ENCODE results near the gene GRIA3. TPM values are rescaled to one million over a fixed set of nuclear protein-coding genes. Genes with fewer than 3 reads are reported as not detected.

Gene GRIA3
- polyA plus RNA-seq, 1 of the 3 experiments (the other 2 are of a cell fraction): 0.15 TPM

GRCh38 chrX:123267220-123267619 lies 83.1 kb downstream of the GRIA3 start:
- POLR2A ChIA-PET: no interaction called here
- Histone ChIP-seq H3F3A (replicated peaks; ENCODE audit: insufficient read depth) (no peaks in the 10 kb centered on the region), H4K20me1 (ENCODE audit: insufficient read depth) (no peaks in the 10 kb centered on the region), H3K79me2 (ENCODE audit: insufficient read depth) (no peaks in the 10 kb centered on the region), H3K4me3 (ENCODE audit: low read depth in 2 of 2, low read length in 1 of 2) (no peak overlapping the region), H3K36me3 (replicated peaks in 1 of 2; ENCODE audit: control insufficient read depth in 1 of 2, insufficient read depth in 2 of 2, low read length in 1 of 2) (no peaks in the 10 kb centered on the region), H2AFZ (ENCODE audit: low read depth) (no peak overlapping the region), H3K9me3 (no peaks in the 10 kb centered on the region), H3K4me2 (no peak overlapping the region), H3K27me3 (ENCODE audit: insufficient read depth) (0 out of 2 replicates have a peak, but pooled peaks cover 4% of the 10 kb centered on the region), H3K4me1 (ENCODE audit: control insufficient read depth in 1 of 2, insufficient read depth in 2 of 2, low read depth in 1 of 2, low read length in 1 of 2) (peaks cover 0 to 5% of the 10 kb centered on the region in 2 experiments; a peak in 1 of 4 replicates), H3K9me2 (no peaks in the 10 kb centered on the region), H3K27ac (ENCODE audit: low read depth in 2 of 2, low read length in 1 of 2) (no peak overlapping the region), H3K9ac (no peak overlapping the region)
- CTCF ChIA-PET: interaction anchor here (1.2 kb wide), 1 partner anchor 14 kb away, joined by 3 read pairs; no protein-coding TSS in a partner anchor
- TF ChIP-seq ZBTB33 (IDR thresholded peaks at IDR 0.05; ENCODE audit: borderline replicate concordance, low read depth) (no peak), USF2 (IDR thresholded peaks at IDR 0.05; ENCODE audit: borderline replicate concordance, low read depth, low read length) (no peak), FOXJ3 (CRISPR knock-in tag; IDR thresholded peaks at IDR 0.05) (no peak), TCF12 (IDR thresholded peaks at IDR 0.05) (no peak), CTCF (IDR thresholded peaks at IDR 0.05) (no peak), YY1 (IDR thresholded peaks at IDR 0.05; ENCODE audit: low read depth) (no peak), GATA2 (CRISPR knock-in tag; IDR thresholded peaks at IDR 0.05) (no peak), NRF1 (IDR thresholded peaks at IDR 0.05; ENCODE audit: low read depth, low read length) (no peak), EZH2phosphoT487 (IDR thresholded peaks at IDR 0.05; ENCODE audit: borderline replicate concordance, low read depth) (no peak), FOXM1 (IDR thresholded peaks at IDR 0.05; ENCODE audit: low read depth) (no peak), TAF1 (IDR thresholded peaks at IDR 0.05; ENCODE audit: borderline replicate concordance, low read depth, low read length) (no peak), SMC3 (IDR thresholded peaks at IDR 0.05; ENCODE audit: low read depth, low read length) (no peak), RXRA (IDR thresholded peaks at IDR 0.05; ENCODE audit: borderline replicate concordance, low read depth) (no peak), CHD2 (IDR thresholded peaks at IDR 0.05; ENCODE audit: low read length, partially characterized antibody) (no peak), REST (IDR thresholded peaks at IDR 0.05; ENCODE audit: low read depth, low read length) (no peak)
- WGBS (ENCODE audit: low lambda C conversion rate): 15% methylated on average over 3 of the region's 3 CpGs
- DNase-seq: no peak
